Measurements from ENCODE around the gene KCTD21. TPM values are rescaled to one million over a fixed set of nuclear protein-coding genes. Genes with fewer than 3 reads are reported as not detected.

The KCTD21 gene
- total RNA-seq, 1 experiment from 2014 or later = 9.4 TPM

GRCh38 chr11:78202733-78203167, 14.3 kb upstream of the KCTD21 start:
- no peaks in the 10 kb centered on the region for H3K79me2 ChIP-seq (ENCODE audit: low read length)
- ATAC-seq (no peak), DNase-seq (no peak)
- H3K4me3 ChIP-seq (ENCODE audit: low read length) = no peak overlapping the region
- H3K4me2 ChIP-seq (ENCODE audit: low read length) = no peak overlapping the region
- no TSS peak for BruUV-seq (replicated peaks)
- H3F3A ChIP-seq (ENCODE audit: low read length, unreplicated experiment) = no peaks in the 10 kb centered on the region
- H3K9me3 ChIP-seq (ENCODE audit: low read length) = no peaks in the 10 kb centered on the region
- POLR2A ChIA-PET (ENCODE audit: unreplicated experiment) = no interaction called here
- no peaks in the 10 kb centered on the region for H3K4me1 ChIP-seq (ENCODE audit: insufficient read depth, low read length)
- CTCF ChIA-PET = no interaction called here
- TF ChIP-seq CTCF (conservative IDR thresholded peaks at IDR 0.05; ENCODE audit: low read depth, low read length) = no peak
- TF ChIP-seq EZH2 (IDR thresholded peaks at IDR 0.05; ENCODE audit: low read length, unreplicated experiment) = no peak
- no peak for TF ChIP-seq EZH2phosphoT487 (IDR thresholded peaks at IDR 0.05; ENCODE audit: borderline replicate concordance, low read length)
- H3K9ac ChIP-seq (ENCODE audit: low read length) = no peak overlapping the region
- H4K20me1 ChIP-seq (ENCODE audit: low read length) = no peaks in the 10 kb centered on the region
- no peaks in the 10 kb centered on the region for H3K9me2 ChIP-seq (replicated peaks; ENCODE audit: low read length)
- no peak overlapping the region for H2AFZ ChIP-seq (ENCODE audit: low read length)
- intact Hi-C loops (cut with micrococcal nuclease) = no loop called here
- H3K27ac ChIP-seq (ENCODE audit: low read length) = no peak overlapping the region
- peaks cover 6% of the 10 kb centered on the region; the same call in 1 of the 2 replicates for H3K36me3 ChIP-seq (ENCODE audit: low read depth, low read length)
- no peaks in the 10 kb centered on the region for H3K27me3 ChIP-seq (ENCODE audit: low read length)

- DNase-seq (no peak), ATAC-seq (no peak)
- ChIA-PET CTCF (no interaction called here), POLR2A (ENCODE audit: unreplicated experiment) (no interaction called here)
- BruUV-seq (replicated peaks) = no TSS peak
- no peaks in the 10 kb centered on the region for H3F3A ChIP-seq (ENCODE audit: low read length, unreplicated experiment)
- TF ChIP-seq EZH2phosphoT487 (IDR thresholded peaks at IDR 0.05; ENCODE audit: borderline replicate concordance, low read length) = no peak
- no peak for TF ChIP-seq EZH2 (IDR thresholded peaks at IDR 0.05; ENCODE audit: low read length, unreplicated experiment)
- TF ChIP-seq CTCF (conservative IDR thresholded peaks at IDR 0.05; ENCODE audit: low read depth, low read length) = no peak
- no peak overlapping the region for H3K4me3 ChIP-seq (ENCODE audit: low read length)
- H3K4me1 ChIP-seq (ENCODE audit: insufficient read depth, low read length) = no peaks in the 10 kb centered on the region
- no peak overlapping the region for H3K27ac ChIP-seq (ENCODE audit: low read length)
- intact Hi-C loops (cut with micrococcal nuclease) = no loop called here
- no peak overlapping the region for H3K9ac ChIP-seq (ENCODE audit: low read length)
- no peak overlapping the region for H2AFZ ChIP-seq (ENCODE audit: low read length)
- H3K9me2 ChIP-seq (replicated peaks; ENCODE audit: low read length) = no peaks in the 10 kb centered on the region
- H3K36me3 ChIP-seq (ENCODE audit: low read depth, low read length) = peaks cover 6% of the 10 kb centered on the region; the same call in 1 of the 2 replicates
- no peaks in the 10 kb centered on the region for H3K9me3 ChIP-seq (ENCODE audit: low read length)
- H3K79me2 ChIP-seq (ENCODE audit: low read length) = no peaks in the 10 kb centered on the region
- no peaks in the 10 kb centered on the region for H3K27me3 ChIP-seq (ENCODE audit: low read length)
- no peak overlapping the region for H3K4me2 ChIP-seq (ENCODE audit: low read length)
- H4K20me1 ChIP-seq (ENCODE audit: low read length) = no peaks in the 10 kb centered on the region
These were observed 12.8 kb upstream of the KCTD21 start for GRCh38 chr11:78201096-78201818.

- BruUV-seq (replicated peaks) = no TSS peak
- Histone ChIP-seq H3K9ac (ENCODE audit: low read length) (no peak overlapping the region), H2AFZ (ENCODE audit: low read length) (no peak overlapping the region), H3K4me3 (ENCODE audit: low read length) (no peak overlapping the region), H3K9me3 (ENCODE audit: low read length) (no peaks in the 10 kb centered on the region), H3K36me3 (ENCODE audit: low read depth, low read length) (peaks cover 6% of the 10 kb centered on the region; the same call in 1 of the 2 replicates), H3K27ac (ENCODE audit: low read length) (no peak overlapping the region), H3F3A (ENCODE audit: low read length, unreplicated experiment) (no peaks in the 10 kb centered on the region), H3K4me2 (ENCODE audit: low read length) (no peak overlapping the region), H3K27me3 (ENCODE audit: low read length) (no peaks in the 10 kb centered on the region), H3K9me2 (replicated peaks; ENCODE audit: low read length) (no peaks in the 10 kb centered on the region), H3K79me2 (ENCODE audit: low read length) (no peaks in the 10 kb centered on the region), H4K20me1 (ENCODE audit: low read length) (no peaks in the 10 kb centered on the region), H3K4me1 (ENCODE audit: insufficient read depth, low read length) (no peaks in the 10 kb centered on the region)
- intact Hi-C loops (cut with micrococcal nuclease) = no loop called here
- CTCF ChIA-PET = no interaction called here
- DNase-seq (no peak), ATAC-seq (no peak)
- POLR2A ChIA-PET (ENCODE audit: unreplicated experiment) = no interaction called here
- no peak for TF ChIP-seq CTCF (conservative IDR thresholded peaks at IDR 0.05; ENCODE audit: low read depth, low read length)
- no peak for TF ChIP-seq EZH2 (IDR thresholded peaks at IDR 0.05; ENCODE audit: low read length, unreplicated experiment)
- TF ChIP-seq EZH2phosphoT487 (IDR thresholded peaks at IDR 0.05; ENCODE audit: borderline replicate concordance, low read length) = no peak
These were observed 12.1 kb upstream of the KCTD21 start for GRCh38 chr11:78200553-78200952.
